HG02870 (cell line): ENCODE results near the gene KLC1.
"Not testable (repeated sequence)": the region's sequence is repeated elsewhere in the genome, so short reads cannot be mapped to it uniquely, and the experiment has no call there.

ENCODE experiments used
- ATAC-seq: cut with Tn5 transposase; IDR thresholded peaks from one replicate; pipeline ENCODE4 v1.9.1; 2021; ENCODE audit warnings: mild to moderate bottlenecking, moderate library complexity; ENCODE audit not compliant: unreplicated experiment

Gene KLC1

DNA sequence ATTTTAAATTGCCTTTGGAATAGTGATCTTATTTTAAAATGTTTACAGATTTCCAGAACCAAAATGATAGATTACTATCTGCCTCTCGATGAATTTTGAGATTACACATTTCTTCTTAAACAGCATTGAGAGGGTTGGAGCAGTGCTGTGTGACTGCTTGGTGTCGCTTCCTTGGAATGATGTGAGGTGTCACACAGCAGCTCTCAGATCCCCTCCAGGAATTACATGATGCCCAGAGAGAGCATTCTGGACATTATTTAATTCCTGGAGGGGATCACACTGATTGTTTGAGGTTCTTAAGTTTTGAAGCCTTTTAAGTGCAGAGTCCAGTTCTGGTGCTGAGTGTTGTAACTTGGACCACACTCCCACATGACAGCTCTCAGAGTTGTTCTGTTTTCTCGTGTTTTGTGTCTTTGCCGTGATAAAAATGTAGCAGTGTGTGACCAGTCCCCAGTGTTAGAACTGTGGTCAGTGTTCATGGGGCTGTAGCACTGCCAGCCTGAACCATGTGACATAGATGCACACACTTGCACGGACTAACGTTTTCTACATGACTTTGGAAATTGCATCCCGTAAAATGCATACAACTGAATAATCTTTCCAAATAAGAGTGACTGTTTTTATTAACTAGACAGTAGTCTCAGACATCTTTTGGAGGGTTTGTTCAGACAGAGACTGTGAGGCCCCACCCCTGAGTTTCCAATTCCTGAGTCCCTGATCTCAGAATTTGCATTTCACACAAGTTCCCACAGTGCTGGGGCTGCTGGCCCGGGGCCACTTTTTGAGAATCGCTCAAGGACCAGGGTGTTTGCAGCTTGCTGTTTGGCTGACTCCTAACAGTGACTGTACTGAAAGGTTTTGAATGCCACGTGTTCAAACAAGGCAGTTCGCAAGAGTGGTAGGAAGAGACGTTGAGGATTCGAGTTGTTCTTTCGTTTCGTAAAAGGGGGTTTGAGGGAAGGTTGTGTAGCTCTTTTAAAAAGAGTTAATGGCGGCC is 60.2 kb downstream of the KLC1 start:
- ATAC-seq: peak; percentile 46

DNA sequence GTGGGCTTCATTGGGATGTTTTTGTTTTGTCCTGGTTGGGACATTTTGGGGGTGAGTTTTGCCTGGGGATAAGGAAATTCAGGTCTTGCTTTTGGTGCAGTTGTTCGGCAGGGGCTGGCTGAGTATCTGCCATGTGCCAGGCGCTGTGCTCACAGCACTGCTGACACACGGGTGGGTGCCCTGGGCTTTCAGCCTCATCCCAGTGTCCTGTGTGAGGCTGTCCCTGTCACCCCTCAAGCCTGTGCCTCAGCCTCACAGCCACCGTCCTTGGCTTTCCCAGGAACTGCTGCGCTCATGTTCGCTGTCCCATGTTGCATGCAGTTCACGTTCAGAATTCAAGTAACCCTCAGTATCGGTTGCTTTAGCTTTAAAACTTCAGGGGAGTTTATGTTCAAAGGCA is 61.3 kb downstream of the KLC1 start:
- no peak for ATAC-seq

DNA sequence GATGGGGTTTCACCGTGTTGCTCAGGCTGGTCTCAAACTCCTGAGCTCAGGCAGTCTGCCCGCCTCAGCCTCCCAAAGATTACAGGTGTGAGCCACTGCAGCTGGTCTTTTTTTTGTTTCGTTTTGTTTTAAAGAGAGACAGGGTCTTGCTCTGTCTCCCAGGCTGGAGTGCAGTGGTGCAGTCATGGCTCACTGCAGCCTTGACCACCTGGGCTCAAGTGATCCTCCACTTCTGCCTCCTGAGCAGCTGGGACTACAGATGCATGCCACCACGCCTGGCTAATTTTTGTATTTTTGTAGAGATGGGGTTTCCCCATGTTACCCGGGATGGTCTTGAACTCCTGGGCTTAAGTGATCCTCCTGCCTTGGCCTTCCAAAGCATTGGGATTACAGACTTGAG is 62.6 kb downstream of the KLC1 start:
- ATAC-seq: not testable (repeated sequence)

DNA sequence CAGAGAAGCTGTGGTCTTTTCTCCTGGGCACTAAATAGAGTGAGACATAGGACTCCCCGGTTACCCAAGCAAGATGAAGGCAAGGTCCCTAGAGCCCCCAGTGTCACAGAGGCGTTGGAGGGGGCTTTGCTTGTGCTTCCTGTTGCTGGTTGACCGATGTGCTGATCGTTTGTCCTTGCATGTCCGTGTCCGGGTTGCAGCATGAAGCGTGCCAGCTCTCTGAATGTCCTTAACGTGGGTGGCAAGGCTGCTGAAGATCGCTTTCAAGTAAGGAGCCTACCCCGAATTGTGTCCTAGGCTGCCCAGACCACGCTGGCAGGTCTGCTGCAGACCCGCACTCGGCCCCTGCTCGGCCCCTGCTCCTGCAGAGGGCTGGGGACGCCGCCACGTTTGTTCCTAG is 63.1 kb downstream of the KLC1 start:
- ATAC-seq: no peak

DNA sequence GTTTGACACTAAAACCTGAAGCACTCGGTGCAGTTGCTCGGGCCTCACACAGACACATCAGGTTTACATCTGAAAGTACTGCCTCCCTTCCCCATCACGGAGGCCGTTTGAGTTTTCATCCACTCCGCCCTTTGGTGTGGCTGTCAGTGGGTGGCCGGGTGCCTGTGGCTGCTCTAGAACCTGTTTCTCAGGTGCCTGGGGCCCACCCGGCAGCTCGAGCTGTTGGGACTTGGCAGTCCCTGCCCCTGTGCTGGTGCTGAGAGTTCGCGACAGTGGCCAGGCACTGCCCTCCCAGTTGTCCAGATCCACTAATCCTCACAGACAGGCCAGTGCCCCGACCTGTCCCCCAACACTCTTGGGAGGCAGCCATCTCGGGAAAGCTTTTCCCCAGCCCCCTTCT is 63.9 kb downstream of the KLC1 start:
- no peak for ATAC-seq

DNA sequence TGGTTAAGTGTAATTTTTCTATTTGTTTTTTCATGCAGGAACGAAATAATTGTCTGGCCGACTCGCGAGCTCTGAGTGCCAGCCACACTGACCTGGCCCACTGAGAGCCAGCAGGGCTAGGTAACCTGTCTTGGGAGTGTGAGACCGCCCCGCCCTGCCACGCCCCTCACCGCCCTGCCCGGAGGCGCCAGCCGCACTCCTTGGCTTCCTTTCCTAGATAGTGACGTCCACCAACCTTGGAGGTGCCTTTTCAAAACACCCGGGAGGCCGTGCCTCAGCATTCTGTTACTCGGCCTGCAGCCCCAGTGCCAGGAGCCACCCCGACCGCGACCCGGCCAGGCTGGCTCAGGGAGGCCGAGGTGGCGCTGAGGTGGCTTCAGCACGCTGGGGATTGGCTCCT is 64.5 kb downstream of the KLC1 start:
- no peak for ATAC-seq

DNA sequence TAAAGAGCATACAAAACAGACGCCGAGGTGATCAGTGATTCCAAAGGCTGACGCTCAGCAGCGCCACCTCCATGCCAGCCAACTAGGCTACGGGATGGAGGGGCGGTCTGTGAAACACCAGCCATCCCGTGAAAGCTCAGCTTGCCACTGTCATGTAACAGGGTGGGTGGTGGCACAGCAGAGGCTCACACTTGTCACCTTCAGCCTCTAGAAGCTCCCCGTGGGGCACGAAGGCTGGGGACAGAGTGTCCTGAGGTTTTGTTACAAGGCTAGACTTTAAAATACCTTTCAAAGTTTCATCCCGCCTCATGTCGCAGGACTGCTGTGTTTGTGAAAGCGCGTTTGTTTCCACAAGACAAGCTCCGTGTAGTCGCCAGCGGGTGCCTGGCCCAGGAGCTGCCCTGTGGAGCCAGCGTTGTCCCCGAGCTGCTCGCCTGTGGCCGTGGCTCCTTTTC is 65.6 kb downstream of the KLC1 start:
- no peak for ATAC-seq

DNA sequence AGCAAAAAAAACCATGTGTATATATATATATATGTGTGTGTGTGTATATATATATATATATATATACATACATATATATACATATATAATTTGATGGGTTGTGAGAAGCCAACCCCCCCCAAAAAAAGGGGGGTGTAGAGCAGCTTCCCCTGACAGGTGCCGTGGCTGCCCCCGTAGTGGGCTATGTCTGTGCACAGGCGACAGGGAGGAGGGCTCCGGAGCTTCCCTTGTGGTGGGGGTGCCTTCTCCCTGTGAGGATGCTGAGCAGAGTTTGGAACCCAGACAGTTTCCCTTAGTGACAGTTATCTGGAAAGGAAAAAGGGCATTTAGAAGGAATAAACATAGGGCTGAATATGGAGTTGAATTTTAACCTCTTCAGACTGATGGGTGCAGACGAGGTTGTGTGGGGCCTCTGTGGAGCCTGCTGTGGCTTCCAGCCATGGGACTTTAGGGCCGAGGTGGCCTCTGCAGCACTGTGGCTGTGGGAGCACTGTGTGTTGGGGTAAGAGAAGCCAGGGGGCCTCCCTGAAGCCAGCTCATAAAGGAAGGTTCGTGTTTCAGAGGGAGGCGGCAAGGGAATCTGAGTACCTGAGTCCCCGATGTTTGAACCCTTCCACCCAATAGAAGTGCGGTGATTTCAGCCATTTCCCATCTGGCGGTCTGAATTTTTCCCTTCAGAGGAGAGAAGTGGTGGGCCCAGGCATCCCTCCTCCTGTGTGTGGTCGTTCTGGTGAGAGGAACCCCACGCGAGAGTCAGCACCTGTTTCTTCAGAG is 66.5 kb downstream of the KLC1 start:
- ATAC-seq: no peak

DNA sequence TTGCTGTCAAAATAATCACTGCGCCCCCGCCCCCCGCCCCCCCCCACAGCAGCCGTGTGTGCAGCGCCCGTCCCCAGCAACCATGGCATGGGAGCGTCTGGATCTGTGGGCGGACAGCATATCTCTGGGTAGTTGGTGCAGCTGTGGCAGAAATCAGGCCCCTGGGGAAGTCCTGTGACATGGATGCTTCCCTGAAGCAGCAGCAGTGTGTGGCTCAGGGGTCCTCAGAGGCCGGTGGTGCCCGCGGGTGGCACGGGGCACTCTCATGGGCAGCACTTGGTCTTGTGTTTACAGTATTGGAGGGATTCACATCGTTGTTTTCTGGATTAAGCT is 67.0 kb downstream of the KLC1 start:
- no peak for ATAC-seq

DNA sequence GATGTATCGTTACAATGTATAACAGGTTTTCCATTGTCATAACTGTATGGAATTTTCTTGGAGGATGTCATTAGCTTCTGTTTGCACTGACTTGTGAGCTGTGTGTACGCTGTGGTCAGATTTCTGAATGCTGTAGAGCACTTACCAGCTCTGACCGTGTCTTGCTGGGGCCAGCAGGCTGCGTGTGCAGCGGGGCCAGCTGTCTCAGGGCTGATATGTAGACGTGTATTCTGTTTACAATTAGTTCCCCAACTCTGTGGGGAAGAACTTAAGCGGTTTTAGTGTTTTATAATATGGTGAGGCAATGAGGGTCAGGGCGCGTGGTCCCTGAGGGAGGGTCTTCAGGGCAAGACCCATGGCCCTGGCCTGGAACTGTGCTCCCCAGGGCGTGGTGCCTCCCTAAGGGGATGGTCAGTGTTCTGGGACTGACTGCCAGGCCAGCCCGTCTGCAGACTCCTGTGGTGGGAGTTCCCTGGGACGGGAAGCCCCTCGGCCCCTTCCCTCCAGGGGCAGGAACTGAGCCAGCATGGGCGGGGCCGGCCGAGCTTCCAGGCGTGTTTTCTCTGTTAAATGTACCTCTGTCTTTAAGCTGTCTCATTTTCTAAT is 67.6 kb downstream of the KLC1 start:
- ATAC-seq: no peak

DNA sequence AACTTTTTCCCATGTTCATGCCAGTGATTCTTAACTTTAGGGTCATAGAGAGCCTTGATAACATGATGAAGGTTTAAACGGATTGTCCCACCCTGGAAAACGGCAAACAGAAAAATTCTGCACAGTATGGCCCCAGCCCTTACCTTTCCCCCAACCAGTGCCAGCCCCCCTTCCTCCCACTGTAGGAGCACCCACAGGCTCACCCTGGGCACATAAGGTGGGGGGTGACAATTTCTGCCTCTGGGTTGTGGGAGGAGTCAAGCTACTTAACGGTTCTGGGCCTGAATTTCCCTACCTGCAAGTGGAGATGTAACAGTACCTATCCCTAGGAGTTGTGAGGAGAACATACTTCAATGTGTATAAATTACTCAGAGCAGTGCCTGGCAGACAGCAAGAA is 68.2 kb downstream of the KLC1 start:
- no peak for ATAC-seq

DNA sequence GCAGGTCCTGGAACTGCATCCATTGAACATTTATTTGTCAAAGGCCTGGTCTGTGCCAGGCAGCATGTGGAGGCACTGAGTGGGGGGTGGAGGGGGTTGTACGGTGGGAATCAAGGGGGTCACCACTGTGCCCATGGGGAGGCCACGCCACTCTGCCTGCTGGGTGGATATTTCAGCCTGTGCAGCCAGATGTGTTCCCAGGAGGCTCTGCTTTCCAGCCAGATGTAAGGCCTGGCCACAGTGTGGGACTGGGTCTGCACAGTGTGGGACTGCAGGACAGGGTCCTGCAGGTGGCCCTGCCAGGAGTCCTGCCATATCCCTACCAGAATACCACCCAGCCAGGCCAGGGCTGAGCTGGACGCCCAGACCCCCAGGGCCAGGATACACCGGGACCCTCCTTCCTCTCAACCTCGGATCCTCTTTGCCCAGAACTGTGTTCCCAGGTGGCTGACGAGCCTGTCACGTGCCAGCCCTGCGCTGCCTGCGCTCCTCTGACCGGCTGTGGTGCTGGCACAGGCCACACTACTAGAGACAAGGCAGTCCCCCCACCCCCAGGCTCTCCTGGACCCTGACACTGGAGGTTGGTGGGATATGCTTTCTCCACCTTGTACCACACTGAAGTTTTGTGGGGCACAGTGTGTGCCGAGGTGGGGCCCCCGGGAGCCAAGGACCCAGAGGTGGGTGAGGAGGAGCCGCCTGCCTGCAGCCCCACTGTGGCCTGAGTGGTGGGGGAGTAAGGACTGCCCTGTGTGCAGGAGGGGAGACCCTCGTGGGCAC is 68.8 kb downstream of the KLC1 start:
- no peak for ATAC-seq

DNA sequence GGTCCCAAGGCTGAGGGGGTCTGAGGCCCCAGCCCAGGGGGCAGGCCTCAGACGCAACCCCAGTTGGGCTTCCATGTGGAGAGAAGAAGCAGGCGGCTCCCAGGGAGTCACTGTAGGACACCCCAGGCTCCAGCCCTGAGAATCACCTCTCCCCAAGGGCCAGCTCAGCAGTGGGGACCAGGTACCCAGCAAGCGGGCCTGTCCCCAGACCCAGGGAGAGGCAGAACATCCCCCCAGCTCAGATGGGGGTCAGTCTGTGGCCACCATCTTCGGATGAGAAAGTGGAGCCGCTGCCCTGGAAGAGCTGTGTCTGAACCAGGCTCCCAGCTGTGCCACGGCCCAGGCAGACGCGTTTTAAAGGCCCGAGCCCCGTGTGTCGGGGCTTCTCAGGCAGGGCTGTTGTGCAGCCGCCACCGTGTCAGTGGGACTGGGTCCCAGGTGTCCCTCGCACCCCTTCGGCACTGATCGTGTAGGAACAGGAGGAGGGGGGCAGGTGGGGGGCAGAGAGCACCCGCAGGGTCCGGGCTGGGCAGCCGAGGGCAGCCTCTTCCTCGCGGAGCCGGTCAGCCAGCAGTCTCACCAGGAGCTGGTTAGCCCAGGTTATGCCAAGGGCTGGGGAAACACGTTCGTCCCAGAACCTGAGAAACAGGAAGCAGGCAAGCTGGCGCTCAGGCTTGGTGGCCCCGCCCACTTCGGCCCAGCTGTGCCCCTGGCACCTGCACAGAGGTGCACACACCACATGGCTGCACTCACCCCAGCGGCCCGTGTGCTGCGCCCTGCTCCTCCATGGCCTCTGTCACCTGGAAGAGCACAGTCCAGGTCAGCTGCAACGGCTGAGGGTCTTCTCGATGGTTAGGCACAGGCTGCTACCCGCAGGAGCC is 69.6 kb downstream of the KLC1 start:
- ATAC-seq: no peak

DNA sequence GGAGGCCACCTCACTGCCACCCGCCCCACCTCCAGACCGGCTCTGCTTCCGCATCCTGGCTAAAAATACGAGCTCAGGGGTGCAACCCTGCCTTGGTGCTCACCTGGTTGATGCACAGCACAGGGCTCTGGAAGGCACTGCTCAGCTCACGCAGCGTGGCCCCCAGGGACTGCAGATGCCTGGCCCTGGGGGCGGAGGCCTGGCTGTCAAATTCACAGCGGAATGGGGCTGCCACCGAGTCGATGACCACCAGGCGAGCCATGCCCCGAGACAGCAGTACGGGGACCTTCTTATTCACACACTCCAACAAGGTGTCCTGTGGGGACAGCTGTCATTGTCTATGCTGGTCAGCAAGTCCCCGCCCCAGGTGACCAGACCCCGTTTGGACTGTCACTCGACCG is 70.2 kb downstream of the KLC1 start:
- ATAC-seq: no peak

DNA sequence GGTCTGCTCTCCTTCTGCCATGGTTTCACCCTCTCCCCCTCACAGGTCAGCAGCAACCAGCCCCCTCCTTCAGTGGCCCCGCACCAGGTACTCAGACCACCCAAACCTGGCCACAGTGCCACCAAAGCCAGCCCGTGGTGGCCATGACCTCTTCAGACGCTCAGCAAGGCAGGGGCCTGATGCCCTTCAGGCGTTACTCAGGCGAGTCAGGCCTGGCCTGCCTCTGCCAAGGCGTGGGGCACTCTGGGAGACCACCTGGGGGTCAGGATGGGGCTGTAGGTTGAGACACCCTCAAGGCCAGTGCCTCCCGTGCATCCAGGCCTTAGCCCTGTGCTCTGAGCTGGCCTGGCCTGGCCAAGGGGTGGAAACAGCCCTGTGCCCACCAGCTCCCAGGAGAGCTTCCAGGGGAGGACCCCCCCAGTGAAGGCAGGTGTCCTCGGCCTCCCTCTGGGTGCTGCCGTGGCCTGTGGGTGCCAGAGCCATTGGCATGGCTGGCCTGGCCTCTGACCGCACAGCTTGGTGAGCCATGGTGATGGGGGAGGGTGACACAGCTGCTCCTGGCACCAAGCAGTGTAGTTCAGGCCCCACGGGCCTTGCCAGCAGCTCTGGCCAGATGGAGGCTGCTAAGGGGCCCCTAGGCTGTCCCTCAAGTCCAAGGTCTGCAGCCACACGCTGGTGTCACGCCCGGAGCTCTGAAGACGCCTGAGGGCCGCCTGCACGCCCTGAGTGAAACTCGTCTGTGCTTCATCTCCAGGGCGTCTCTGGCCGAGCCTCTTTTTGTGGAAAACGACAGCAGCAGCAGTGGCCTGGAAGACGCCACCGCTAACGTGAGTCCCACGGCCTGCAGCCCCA is 71.1 kb downstream of the KLC1 start:
- ATAC-seq: no peak

DNA sequence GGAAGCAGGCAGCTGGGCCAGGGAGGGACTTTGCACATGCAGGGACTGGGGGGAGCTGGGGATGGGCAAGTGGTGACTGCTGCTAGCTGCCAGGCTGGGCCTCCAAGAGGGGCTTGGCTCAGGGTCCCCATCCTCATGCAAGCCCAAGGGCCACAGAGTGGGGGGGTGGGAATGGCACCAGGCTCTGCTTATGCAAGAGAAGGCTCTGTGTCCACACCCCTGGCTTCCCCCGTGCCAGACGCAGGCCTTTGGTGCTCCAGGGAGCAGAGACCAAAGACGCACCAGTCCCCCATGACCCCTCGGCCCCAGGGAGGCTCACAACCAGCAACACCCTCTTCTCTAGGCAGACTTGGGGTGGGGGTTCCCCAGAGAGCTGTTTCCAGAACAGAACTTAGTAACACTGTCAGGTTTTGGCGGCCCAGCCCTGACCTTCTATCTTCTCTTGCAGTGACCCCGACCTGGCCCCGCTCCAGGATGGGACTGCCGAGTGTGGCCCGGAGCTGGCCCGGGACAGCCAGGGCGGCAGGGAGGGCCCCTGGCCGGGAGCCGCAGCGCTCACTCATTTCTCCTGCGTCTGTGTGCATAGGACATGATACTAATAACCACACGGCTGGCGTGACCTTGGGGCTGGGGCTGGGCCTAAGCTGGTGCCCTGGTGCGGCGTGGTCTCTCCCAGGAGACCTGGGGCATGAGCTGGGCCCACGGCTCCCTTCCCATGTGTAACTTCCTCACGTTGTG is 71.9 kb downstream of the KLC1 start:
- no peak for ATAC-seq

DNA sequence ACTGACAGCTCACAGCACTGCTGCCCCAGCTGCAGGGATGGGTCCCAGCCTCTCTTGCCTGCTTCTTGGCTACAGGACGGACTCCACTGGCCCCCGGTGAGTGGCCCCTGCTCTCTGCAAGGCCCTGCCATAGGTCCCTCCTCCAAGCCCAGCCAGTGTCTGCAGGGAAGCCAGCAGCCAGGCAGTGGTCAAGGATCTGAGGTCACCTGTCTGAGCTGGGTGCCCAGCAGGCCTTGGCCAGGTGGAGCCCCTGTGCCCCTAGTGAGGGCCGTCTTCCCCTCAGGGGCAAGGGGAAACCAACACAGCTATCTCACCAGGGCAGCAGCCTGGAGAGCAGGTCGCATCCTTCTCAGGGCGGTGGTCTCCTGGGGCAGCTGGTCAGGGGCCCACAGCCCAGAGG is 73.1 kb downstream of the KLC1 start:
- no peak for ATAC-seq
